ENCODE data around the gene VAV2.

- TF ChIP-seq POLR2A (IDR thresholded peaks at IDR 0.05) (no peak), CTCF (IDR thresholded peaks at IDR 0.05) (no peak)
These were observed 111.1 kb downstream of the VAV2 start for GRCh38 chr9:133880851-133881661.

All from breast epithelium (tissue), 3 donors.